Aorta (tissue), 5 donors: ENCODE results near the gene OR52L1. TPM values are rescaled to one million over a fixed set of nuclear protein-coding genes. Genes with fewer than 3 reads are reported as not detected.

ENCODE experiments used
- ATAC-seq: fragments of 200-7000 bp; cut with Tn5 transposase; one replicate; pipeline ENCODE4 v1.9.1; 2022; ENCODE audit warnings: moderate library complexity; ENCODE audit not compliant: low FRiP score
- DNase-seq, 2 donors: peaks; one replicate each; pipeline ENCODE4 v3.0.0-alpha.2; 2020
- H3K27ac ChIP-seq, 2 donors: one replicate each; pipeline ENCODE4 v1.5.1; 2013; ENCODE audit warnings: low read length in 2 of 2, mild to moderate bottlenecking in 2 of 2, moderate library complexity in 2 of 2, control low read depth in 1 of 2, inconsistent platforms in 1 of 2, low read depth in 1 of 2
- H3K27me3 ChIP-seq, 2 donors: one replicate each; pipeline ENCODE4 v1.6.1; 2013; ENCODE audit warnings: control low read depth in 1 of 2, low read length in 1 of 2, mild to moderate bottlenecking in 1 of 2, moderate library complexity in 1 of 2; ENCODE audit not compliant: insufficient read depth in 2 of 2, control insufficient read depth in 1 of 2
- H3K36me3 ChIP-seq, 2 donors: one replicate each; pipeline ENCODE4 v1.6.1; 2013; ENCODE audit warnings: control low read depth in 1 of 2, low read length in 1 of 2, mild to moderate bottlenecking in 1 of 2; ENCODE audit not compliant: insufficient read depth in 2 of 2, control insufficient read depth in 1 of 2
- H3K4me1 ChIP-seq, 2 donors: one replicate each; pipeline ENCODE4 v1.6.1; 2013; ENCODE audit warnings: low read length in 2 of 2, control low read depth in 1 of 2, mild to moderate bottlenecking in 1 of 2, moderate library complexity in 1 of 2; ENCODE audit not compliant: insufficient read depth in 2 of 2, control insufficient read depth in 1 of 2
- H3K4me3 ChIP-seq, 2 donors: one replicate each; pipeline ENCODE4 v1.5.1; 2013; ENCODE audit warnings: low read length in 2 of 2, control low read depth in 1 of 2, mild to moderate bottlenecking in 1 of 2
- H3K9me3 ChIP-seq: one replicate; pipeline ENCODE4 v1.6.1; 2013; ENCODE audit warnings: mild to moderate bottlenecking, low read length; ENCODE audit not compliant: control insufficient read depth
- WGBS, 2 donors: extraction: QIAGEN DNeasy Blood & Tissue Kit; methylation state at CpG; one replicate each; pipeline ENCODE4 v1.1.7; 2013; 5-methylcytosine and 5-hydroxymethylcytosine counted together
- intact Hi-C, 2 donors: fragments of 100-400 bp; cut with DNase I; formaldehyde crosslinking; loops; one replicate each; pipeline versions ENCODE4 v1.14.2 to v1.15.0; 2022
- polyA plus RNA-seq, 2 donors: library from polyadenylated mRNA; stranded (reverse); fragments of 200-250 nt; gene quantifications; one replicate each; pipeline ENCODE4 v1.2.3, GENCODE V29; 2013
- total RNA-seq, 2 donors: library from RNA; stranded (reverse); fragmentation: NEBNext Ultra II Directional; extraction: Animal tissue kit (Norgen Biotek cat#: 25700); gene quantifications; one replicate each; pipeline ENCODE4 v1.2.1, GENCODE V29; 2021
- donor health status: healthy with polysubstance abuse.
- donor health status: Bipolar disorder and iron deficiency.
- donor health status: DM: no; HTN: no; CAD: no.
- donor health status: DM: no; HTN: no; CAD: no.
- donor health status: DM: yes; HTN: yes; CAD: no.

Gene OR52L1
- total and polyA plus RNA-seq, 4 donors, result not detected

GRCh38 chr11:6006395-6006794 lies 19.6 kb upstream of the OR52L1 start:
- ATAC-seq, result no peak

GRCh38 chr11:6002202-6002699 lies 15.5 kb upstream of the OR52L1 start:
- intact Hi-C loops, result no loop called here
- Histone ChIP-seq H3K36me3 (no peaks in the 10 kb centered on the region), H3K9me3 (no peaks in the 10 kb centered on the region), H3K27me3 (no peaks in the 10 kb centered on the region), H3K4me1 (no peaks in the 10 kb centered on the region), H3K27ac (no peak overlapping the region), H3K4me3 (no peak overlapping the region)
- DNase-seq (no peak), ATAC-seq (no peak)
- 81 to 84% methylated on average over 7 of the region's 7 CpGs for WGBS, 2 donors

More at GRCh38 chr11:6006395-6006794, 19.6 kb upstream of the OR52L1 start:
- intact Hi-C loops, result no loop called here
- H3K27me3 ChIP-seq, result peaks cover 0 to 2% of the 10 kb centered on the region in 2 donors
- H3K4me1 ChIP-seq, result no peaks in the 10 kb centered on the region
- DNase-seq, result no peak
- H3K4me3 ChIP-seq, result no peak overlapping the region
- H3K27ac ChIP-seq, result no peak overlapping the region
- H3K36me3 ChIP-seq, result no peaks in the 10 kb centered on the region
- H3K9me3 ChIP-seq, result no peaks in the 10 kb centered on the region

DNA sequence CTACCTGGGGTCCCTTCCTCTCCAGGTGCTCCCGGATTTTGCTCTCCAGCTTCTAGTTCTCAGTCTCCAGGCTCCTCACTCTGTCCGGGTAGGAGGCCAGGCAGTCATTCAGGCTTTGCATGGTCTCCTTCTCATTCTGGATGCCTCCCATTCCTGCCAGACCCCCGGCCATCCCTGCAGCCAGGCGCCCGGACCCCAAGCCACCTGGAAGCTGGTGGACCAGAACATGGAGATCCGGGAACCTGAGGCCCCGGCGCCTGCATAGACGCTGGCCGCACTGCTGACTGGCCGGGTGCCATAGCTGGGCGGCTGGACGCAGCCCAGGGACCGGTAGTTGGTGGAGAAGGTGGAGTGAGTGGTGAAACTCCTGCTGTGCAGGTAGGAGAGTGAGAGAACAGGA lies 8.0 kb upstream of the OR52L1 start:
- 88% methylated on average over 14 of the region's 14 CpGs for WGBS, 2 donors
- Histone ChIP-seq H3K4me1 (no peaks in the 10 kb centered on the region), H3K4me3 (no peak overlapping the region), H3K9me3 (no peaks in the 10 kb centered on the region), H3K27ac (no peak overlapping the region), H3K27me3 (no peaks in the 10 kb centered on the region), H3K36me3 (no peaks in the 10 kb centered on the region)
- DNase-seq (peak in 1 of 2 donors; percentile 69), ATAC-seq (no peak)
- intact Hi-C loops, result no loop called here

DNA sequence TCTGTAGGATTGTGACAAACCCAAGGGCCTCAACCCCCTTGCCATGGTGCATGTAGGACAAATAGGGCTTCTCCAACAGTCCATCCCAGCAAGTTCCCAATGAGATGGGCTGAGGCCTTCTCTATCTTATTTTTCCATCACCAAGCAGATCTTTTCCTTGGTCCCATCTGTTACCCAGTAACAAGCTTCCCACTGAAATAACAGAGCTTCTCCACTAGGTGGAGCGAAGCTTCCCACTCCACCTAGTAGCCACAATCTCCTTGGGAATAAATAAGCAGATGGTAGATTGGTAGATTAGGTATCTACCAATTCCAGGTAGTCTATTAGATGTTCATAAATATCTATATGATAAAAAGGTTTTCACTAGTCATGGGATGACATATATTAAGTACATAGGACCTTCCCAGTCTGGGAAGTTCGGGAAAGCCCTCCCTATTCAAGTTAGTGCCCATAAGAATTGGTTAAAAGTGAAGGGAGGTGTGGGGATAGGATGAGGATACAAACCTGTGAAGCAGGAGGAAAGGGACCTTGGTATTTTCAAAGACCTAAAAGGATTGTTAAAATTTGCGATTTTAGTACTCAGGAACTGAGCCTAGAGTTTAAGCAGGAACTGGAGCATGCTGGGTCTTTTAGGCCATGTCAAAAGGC lies 5.9 kb upstream of the OR52L1 start:
- Histone ChIP-seq H3K36me3 (no peaks in the 10 kb centered on the region), H3K4me3 (no peak overlapping the region), H3K9me3 (no peaks in the 10 kb centered on the region), H3K27me3 (no peaks in the 10 kb centered on the region), H3K27ac (no peak overlapping the region), H3K4me1 (no peaks in the 10 kb centered on the region)
- intact Hi-C loops, result no loop called here
- ATAC-seq (no peak), DNase-seq (no peak)
- 72% methylated on average over 3 of the region's 3 CpGs for WGBS, 2 donors

GRCh38 chr11:5992150-5992549 lies 5.4 kb upstream of the OR52L1 start:
- Histone ChIP-seq H3K27ac (no peak overlapping the region), H3K36me3 (no peaks in the 10 kb centered on the region), H3K27me3 (no peaks in the 10 kb centered on the region), H3K9me3 (no peaks in the 10 kb centered on the region), H3K4me1 (no peaks in the 10 kb centered on the region), H3K4me3 (no peak overlapping the region)
- WGBS, 2 donors, result 74 to 79% methylated on average over 3 of the region's 3 CpGs
- intact Hi-C loops, result no loop called here
- no peak for ATAC-seq
- DNase-seq, result no peak

DNA sequence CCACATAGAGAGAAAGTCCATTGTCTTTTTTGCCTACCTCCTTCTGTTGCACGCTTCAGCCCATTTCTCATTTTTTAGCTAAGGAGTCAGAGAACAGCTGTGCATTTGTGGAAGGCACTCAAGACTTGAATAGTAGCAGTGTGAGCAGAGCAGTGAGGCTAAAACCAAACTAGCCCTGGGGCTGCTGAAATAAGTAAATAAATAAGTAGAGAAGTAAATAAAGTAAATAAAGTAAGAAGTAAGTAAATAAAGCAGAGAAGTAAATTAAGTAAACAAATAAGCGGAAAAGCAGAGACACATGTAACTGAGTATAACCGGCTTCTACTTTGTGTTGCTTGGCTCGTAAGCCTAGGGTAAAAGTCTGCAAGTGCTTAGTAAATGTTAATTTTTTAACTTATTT lies 2.4 kb upstream of the OR52L1 start:
- WGBS, 2 donors, result 75 to 83% methylated on average over 4 of the region's 4 CpGs
- Histone ChIP-seq H3K4me1 (no peaks in the 10 kb centered on the region), H3K27me3 (no peaks in the 10 kb centered on the region), H3K27ac (no peak overlapping the region), H3K4me3 (no peak overlapping the region), H3K9me3 (peaks cover 3% of the 10 kb centered on the region), H3K36me3 (no peaks in the 10 kb centered on the region)
- no peak for ATAC-seq
- intact Hi-C loops, result no loop called here
- no peak for DNase-seq

DNA sequence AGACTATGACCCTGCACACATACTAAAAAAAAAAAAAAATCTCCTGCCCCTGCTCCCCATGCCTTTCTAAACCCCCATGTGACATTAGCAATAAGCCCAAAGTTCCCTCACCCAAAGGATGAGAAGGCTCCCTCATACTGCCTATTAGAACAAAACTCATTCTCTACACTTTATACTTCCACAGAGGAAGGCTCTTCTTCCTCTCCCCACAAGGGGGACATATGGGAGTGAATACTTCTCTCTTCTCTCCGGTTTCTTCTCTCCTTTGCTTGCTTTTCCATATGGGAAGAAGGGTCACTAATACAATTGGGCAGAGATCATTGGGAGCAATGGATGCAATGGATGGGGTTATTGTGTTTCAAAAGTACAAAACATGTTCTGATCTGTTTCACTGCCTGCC lies 3.3 kb downstream of the OR52L1 start:
- no peak overlapping the region for H3K4me3 ChIP-seq
- no peak for ATAC-seq
- peaks cover 6% of the 10 kb centered on the region for H3K9me3 ChIP-seq
- H3K4me1 ChIP-seq, result no peaks in the 10 kb centered on the region
- 41 to 63% methylated on average over 1 of the region's 1 CpG for WGBS, 2 donors
- no peak overlapping the region for H3K27ac ChIP-seq
- DNase-seq, result no peak
- no peaks in the 10 kb centered on the region for H3K27me3 ChIP-seq
- intact Hi-C loops, result no loop called here
- H3K36me3 ChIP-seq, result no peaks in the 10 kb centered on the region

DNA sequence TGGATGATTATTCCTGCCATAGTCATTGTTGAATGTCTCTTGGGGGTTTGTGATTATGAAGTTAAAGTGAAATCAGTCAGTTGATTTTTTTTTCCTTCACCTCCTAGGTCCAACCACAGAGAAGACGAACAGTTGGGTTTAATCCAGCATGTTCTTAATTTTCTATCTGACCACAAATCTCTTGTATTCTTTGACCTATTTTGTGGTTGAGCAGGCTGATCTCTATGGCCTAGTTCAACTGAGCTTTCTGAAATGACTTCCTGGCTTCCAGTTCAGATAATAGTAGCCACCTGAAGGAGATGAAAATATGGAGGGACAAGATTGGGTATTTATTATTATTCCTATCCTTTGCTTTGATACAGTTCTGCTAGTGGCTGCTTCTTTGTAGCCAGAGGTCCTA lies 13.3 kb downstream of the OR52L1 start:
- Histone ChIP-seq H3K9me3 (no peaks in the 10 kb centered on the region), H3K36me3 (no peaks in the 10 kb centered on the region), H3K27ac (no peak overlapping the region), H3K4me3 (no peak overlapping the region), H3K27me3 (no peaks in the 10 kb centered on the region), H3K4me1 (no peaks in the 10 kb centered on the region)
- DNase-seq (no peak), ATAC-seq (no peak)
- intact Hi-C loops, result no loop called here
- WGBS, 2 donors, result 74 to 75% methylated on average over 1 of the region's 1 CpG

- H3K36me3 ChIP-seq, result no peaks in the 10 kb centered on the region
- DNase-seq (no peak), ATAC-seq (no peak)
Measured at GRCh38 chr11:5968394-5968793, 18.4 kb downstream of the OR52L1 start, which contains the start of gene OR56A5. OR56A5 (minus strand) TSS chr11:5968494; CDS start chr11:5968494, 0 bp downstream.

More at GRCh38 chr11:5968394-5968793, 18.4 kb downstream of the OR52L1 start, which contains the start of gene OR56A5:
- Histone ChIP-seq H3K4me3 (no peak within 1 kb of the TSS), H3K9me3 (peaks cover 4% of the 10 kb centered on the region), H3K27ac (no peak within 1 kb of the TSS), H3K4me1 (no peaks in the 10 kb centered on the region), H3K27me3 (no peaks in the 10 kb centered on the region)
- intact Hi-C loops, result no loop called here
